ENCODE measurements around the gene IFT74.

Gene IFT74

DNA sequence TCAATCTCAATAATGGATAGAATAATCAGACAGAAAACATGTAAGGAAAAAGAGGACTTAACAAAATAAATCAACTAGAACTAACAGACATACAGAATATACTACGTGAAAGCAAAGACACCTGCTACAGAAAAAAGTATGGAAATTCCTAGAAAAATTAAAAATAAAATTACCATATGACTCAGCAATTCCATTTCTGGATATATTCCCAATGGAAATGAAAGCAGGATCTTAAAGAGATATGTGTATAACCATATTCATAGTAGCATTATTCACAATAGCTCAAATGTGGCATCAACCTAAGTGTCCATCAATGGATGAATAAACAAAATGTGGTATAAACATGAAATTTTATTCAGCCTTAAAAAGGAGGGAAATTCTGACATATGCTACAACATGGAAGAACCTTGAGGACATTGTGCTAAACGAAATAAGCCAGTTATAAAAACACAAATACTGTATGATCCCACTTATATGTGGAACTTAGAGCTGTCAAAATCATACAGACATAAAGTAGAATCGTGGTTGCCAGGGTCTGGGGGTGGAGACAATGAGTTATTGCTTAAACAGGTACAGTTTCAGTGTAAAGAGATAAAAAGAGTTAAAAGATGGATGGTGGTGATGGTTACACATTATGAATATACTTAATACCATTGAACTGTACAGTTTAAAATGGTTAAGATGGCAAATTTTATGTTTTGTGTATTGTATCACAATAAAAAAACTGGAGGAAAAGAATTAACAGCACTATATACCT, 16.1 kb upstream of the IFT74 start:
- Histone ChIP-seq H3K9ac (ENCODE audit: low read length) (no peak overlapping the region), H3K9me3 (ENCODE audit: insufficient read depth, low read length) (no peaks in the 10 kb centered on the region), H3K79me2 (ENCODE audit: low read length) (peaks cover 100% of the 10 kb centered on the region), H3K4me1 (ENCODE audit: low read length) (peaks cover 2% of the 10 kb centered on the region; the same call in 1 of the 2 replicates), H3K4me3 (ENCODE audit: low read length) (no peak overlapping the region), H4K20me1 (ENCODE audit: insufficient read depth, low read length) (peaks cover 23% of the 10 kb centered on the region; the same call in 1 of the 2 replicates), H3K36me3 (replicated peaks; ENCODE audit: low read depth, low read length) (peaks cover 7% of the 10 kb centered on the region), H2AFZ (ENCODE audit: low read depth, low read length) (no peak overlapping the region), H3K4me2 (ENCODE audit: low read length) (no peak overlapping the region), H3K27me3 (ENCODE audit: low read depth, low read length) (no peaks in the 10 kb centered on the region), H3K27ac (ENCODE audit: low read length) (no peak overlapping the region)
- no peak for TF ChIP-seq EZH2phosphoT487 (IDR thresholded peaks at IDR 0.05; ENCODE audit: low read depth)
- TF ChIP-seq, protein P1, sequence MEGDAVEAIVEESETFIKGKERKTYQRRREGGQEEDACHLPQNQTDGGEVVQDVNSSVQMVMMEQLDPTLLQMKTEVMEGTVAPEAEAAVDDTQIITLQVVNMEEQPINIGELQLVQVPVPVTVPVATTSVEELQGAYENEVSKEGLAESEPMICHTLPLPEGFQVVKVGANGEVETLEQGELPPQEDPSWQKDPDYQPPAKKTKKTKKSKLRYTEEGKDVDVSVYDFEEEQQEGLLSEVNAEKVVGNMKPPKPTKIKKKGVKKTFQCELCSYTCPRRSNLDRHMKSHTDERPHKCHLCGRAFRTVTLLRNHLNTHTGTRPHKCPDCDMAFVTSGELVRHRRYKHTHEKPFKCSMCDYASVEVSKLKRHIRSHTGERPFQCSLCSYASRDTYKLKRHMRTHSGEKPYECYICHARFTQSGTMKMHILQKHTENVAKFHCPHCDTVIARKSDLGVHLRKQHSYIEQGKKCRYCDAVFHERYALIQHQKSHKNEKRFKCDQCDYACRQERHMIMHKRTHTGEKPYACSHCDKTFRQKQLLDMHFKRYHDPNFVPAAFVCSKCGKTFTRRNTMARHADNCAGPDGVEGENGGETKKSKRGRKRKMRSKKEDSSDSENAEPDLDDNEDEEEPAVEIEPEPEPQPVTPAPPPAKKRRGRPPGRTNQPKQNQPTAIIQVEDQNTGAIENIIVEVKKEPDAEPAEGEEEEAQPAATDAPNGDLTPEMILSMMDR (IDR thresholded peaks at IDR 0.05; ENCODE audit: low read depth, low read length), result no peak

DNA sequence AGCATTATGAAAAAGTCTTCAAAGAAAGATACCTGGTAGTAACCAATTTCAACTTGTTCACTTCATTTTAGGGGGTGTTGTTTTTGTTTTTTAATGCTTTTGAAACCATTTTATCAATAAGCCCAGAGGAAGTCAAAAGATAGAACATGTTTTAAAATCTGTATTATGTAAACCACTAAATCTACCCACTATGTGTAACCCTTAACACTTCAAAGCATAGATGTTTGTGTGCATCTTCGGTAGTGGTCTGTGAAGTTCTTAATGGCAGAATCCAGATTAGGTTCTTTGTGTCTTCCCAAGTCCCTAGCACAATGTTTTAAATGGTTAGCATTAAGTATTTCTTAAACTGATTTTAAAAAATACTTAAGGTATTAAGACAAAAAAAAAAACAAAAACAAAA, 15.4 kb upstream of the IFT74 start:
- Histone ChIP-seq H3K36me3 (replicated peaks; ENCODE audit: low read depth, low read length) (peaks cover 7% of the 10 kb centered on the region), H3K9ac (ENCODE audit: low read length) (no peak overlapping the region), H3K27me3 (ENCODE audit: low read depth, low read length) (no peaks in the 10 kb centered on the region), H4K20me1 (ENCODE audit: insufficient read depth, low read length) (peaks cover 23% of the 10 kb centered on the region; the same call in 1 of the 2 replicates), H3K9me3 (ENCODE audit: insufficient read depth, low read length) (no peaks in the 10 kb centered on the region), H3K79me2 (ENCODE audit: low read length) (peaks cover 100% of the 10 kb centered on the region), H2AFZ (ENCODE audit: low read depth, low read length) (no peak overlapping the region), H3K27ac (ENCODE audit: low read length) (no peak overlapping the region), H3K4me3 (ENCODE audit: low read length) (no peak overlapping the region), H3K4me2 (ENCODE audit: low read length) (no peak overlapping the region), H3K4me1 (ENCODE audit: low read length) (peaks cover 9% of the 10 kb centered on the region)
- TF ChIP-seq, protein P1 (IDR thresholded peaks at IDR 0.05; ENCODE audit: low read depth, low read length), result no peak
- TF ChIP-seq EZH2phosphoT487 (IDR thresholded peaks at IDR 0.05; ENCODE audit: low read depth), result no peak

DNA sequence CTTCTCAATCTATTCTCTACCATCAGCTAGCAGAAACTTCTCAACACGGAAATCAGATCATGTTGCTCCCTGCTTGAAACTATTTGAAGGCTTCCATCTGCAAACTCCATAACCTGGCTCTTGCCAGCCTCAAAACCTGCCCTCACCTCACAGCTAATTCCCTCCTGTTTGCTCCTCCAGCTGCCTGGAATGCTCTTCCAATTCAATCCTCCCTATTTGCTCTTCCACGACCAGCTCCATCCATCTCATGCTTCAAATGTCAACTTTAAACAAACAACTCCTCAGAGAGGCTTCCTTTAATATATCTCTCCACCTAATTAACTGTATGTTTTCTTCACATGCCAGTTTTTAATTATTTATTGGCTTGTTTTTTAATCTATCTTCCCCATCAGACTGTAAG, 10.6 kb upstream of the IFT74 start:
- Histone ChIP-seq H3K4me3 (ENCODE audit: low read length) (peak overlapping the region; percentile 91), H3K79me2 (ENCODE audit: low read length) (peaks cover 68% of the 10 kb centered on the region), H3K27ac (ENCODE audit: low read length) (no peak overlapping the region), H3K9ac (ENCODE audit: low read length) (peak overlapping the region; percentile 93), H3K4me2 (ENCODE audit: low read length) (peak overlapping the region; percentile 88), H3K9me3 (ENCODE audit: insufficient read depth, low read length) (no peaks in the 10 kb centered on the region), H2AFZ (ENCODE audit: low read depth, low read length) (no peak overlapping the region), H4K20me1 (ENCODE audit: insufficient read depth, low read length) (0 out of 2 replicates have a peak, but pooled peaks cover 9% of the 10 kb centered on the region), H3K36me3 (replicated peaks; ENCODE audit: low read depth, low read length) (peaks cover 7% of the 10 kb centered on the region), H3K27me3 (ENCODE audit: low read depth, low read length) (no peaks in the 10 kb centered on the region), H3K4me1 (ENCODE audit: low read length) (peaks cover 16% of the 10 kb centered on the region)
- TF ChIP-seq, protein P1 (IDR thresholded peaks at IDR 0.05; ENCODE audit: low read depth, low read length), result no peak
- TF ChIP-seq EZH2phosphoT487 (IDR thresholded peaks at IDR 0.05; ENCODE audit: low read depth), result no peak

DNA sequence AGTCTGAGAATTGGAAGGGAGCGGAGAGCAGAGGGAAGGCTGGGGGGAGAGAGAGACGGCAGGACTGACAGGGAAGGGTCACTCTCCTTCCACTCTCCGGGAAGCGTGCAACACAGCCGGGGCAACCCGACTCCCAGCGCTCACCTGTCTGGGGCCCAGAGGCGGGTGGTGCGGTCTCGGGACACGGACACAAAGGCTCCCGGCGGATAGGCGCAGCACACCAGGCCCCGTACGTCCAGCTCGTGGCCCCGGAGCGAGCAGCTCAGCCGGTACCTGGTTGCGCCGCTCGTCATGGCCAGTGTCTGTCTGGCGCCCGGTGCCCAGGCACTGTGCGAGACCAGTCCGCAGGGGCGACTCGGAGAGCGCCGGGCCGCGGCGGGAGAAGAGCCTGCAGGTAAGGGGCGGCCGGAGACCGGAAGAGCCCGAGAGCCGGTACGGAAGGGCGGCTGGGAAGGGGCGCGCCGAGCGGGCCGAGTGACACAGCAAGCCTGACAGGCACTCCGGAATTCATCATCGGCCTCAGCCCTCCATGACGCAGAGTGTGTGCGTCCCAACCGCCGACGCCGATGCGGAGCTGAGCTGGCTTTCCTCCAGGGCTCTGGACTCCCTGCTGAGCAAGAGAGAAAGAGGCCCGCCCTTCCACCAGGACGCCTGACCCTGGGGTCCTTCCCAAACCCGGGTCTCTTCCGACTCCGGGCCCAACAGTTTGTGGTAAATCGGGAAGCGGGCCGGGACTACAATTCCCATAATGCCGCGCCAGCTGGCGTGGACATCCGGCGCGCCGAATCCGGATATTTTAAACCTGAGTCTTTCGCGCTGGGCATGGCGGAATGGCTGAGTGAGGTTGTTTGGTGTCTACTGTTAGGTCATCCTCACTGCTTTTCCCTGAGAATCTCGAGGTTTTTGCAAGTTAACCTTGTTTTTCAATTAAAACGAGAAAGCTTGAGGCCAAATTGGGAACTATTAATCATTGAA, 9.2 kb upstream of the IFT74 start, which contains the start of gene PLAA:
Gene PLAA, minus strand, starts transcription at position 490 of the 975 bp plus-strand sequence. Its CDS starts 197 bp downstream, at position 293.
- peak within 1 kb of the TSS; percentile 91 for H3K4me3 ChIP-seq (ENCODE audit: low read length)
- peak within 1 kb of the TSS; percentile 77 for H3K27ac ChIP-seq (ENCODE audit: low read length)
- TF ChIP-seq, protein P1 (IDR thresholded peaks at IDR 0.05; ENCODE audit: low read depth, low read length), result 0 out of 2 replicates have a peak, but pooled peaks have one; percentile 5
- no peak for TF ChIP-seq EZH2phosphoT487 (IDR thresholded peaks at IDR 0.05; ENCODE audit: low read depth)
- 0 out of 2 replicates have a peak, but pooled peaks cover under 1% of the 10 kb centered on the region for H4K20me1 ChIP-seq (ENCODE audit: insufficient read depth, low read length)
- no peaks in the 10 kb centered on the region for H3K9me3 ChIP-seq (ENCODE audit: insufficient read depth, low read length)
- peaks cover 16% of the 10 kb centered on the region for H3K4me1 ChIP-seq (ENCODE audit: low read length)
- H3K79me2 ChIP-seq (ENCODE audit: low read length), result peaks cover 54% of the 10 kb centered on the region
- H2AFZ ChIP-seq (ENCODE audit: low read depth, low read length), result peak within 1 kb of the TSS; percentile 96
- peaks cover 7% of the 10 kb centered on the region for H3K36me3 ChIP-seq (replicated peaks; ENCODE audit: low read depth, low read length)
- H3K9ac ChIP-seq (ENCODE audit: low read length), result peak within 1 kb of the TSS; percentile 93
- H3K27me3 ChIP-seq (ENCODE audit: low read depth, low read length), result no peaks in the 10 kb centered on the region
- peak within 1 kb of the TSS; percentile 95 for H3K4me2 ChIP-seq (ENCODE audit: low read length)

Data from OCI-LY3 (cell line).